Vagina (tissue), 2 donors: Measurements from ENCODE around the gene NR2F1-AS1.

Source experiments
- POLR2A ChIP-seq, 2 donors: fragments of 450-650 bp; IDR thresholded peaks; one replicate each; pipeline ENCODE4 v1.6.1; 2017; ENCODE audit warnings: antibody characterized with exemption in 2 of 2, mild to moderate bottlenecking in 2 of 2, moderate library complexity in 2 of 2
- TF ChIP-seq, protein P1 (sequence below), 3 experiments: fragments of 450-650 bp in 2 of 3; fragments of 200-600 bp in 1 of 3; sonication (generic) in 1 of 3; IDR thresholded peaks; one replicate each; pipeline ENCODE4 v1.5.1; 2017 to 2019; ENCODE audit warnings: antibody characterized with exemption in 3 of 3, mild to moderate bottlenecking in 2 of 3, moderate library complexity in 2 of 3

DNA sequence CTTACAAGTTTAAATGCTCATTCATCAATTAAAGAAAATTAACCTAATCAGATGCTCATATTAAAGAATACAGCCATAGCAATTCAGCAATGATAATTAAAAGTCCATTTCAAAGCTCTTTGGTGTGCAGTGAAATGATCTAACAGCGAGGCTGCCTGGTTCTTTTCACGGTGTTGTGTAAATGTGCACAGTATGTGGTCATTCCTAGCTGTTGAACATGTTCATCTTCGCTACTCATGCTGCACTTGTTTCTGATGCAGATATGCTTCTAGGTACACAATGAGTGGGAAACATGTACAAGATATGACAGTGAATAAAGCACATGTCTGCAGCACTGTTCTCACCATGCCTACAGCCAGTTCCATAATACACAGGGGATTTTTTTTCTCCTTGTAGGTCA is 163.5 kb downstream of the NR2F1-AS1 start:
- TF ChIP-seq, protein P1, sequence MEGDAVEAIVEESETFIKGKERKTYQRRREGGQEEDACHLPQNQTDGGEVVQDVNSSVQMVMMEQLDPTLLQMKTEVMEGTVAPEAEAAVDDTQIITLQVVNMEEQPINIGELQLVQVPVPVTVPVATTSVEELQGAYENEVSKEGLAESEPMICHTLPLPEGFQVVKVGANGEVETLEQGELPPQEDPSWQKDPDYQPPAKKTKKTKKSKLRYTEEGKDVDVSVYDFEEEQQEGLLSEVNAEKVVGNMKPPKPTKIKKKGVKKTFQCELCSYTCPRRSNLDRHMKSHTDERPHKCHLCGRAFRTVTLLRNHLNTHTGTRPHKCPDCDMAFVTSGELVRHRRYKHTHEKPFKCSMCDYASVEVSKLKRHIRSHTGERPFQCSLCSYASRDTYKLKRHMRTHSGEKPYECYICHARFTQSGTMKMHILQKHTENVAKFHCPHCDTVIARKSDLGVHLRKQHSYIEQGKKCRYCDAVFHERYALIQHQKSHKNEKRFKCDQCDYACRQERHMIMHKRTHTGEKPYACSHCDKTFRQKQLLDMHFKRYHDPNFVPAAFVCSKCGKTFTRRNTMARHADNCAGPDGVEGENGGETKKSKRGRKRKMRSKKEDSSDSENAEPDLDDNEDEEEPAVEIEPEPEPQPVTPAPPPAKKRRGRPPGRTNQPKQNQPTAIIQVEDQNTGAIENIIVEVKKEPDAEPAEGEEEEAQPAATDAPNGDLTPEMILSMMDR (IDR thresholded peaks at IDR 0.05), result no peak
- TF ChIP-seq POLR2A (IDR thresholded peaks at IDR 0.05), result no peak
